Ovary (tissue), 3 donors: Measurements from ENCODE around the gene TRPT1.

Experiments used
- POLR2A ChIP-seq: fragments of 450-650 bp; IDR thresholded peaks from one replicate; pipeline ENCODE4 v1.6.1; 2017; ENCODE audit warnings: antibody characterized with exemption, mild to moderate bottlenecking, moderate library complexity
- TF ChIP-seq, protein P1 (sequence below), 3 donors: fragments of 450-650 bp in 2 of 3; fragments of 200-600 bp in 1 of 3; IDR thresholded peaks; one replicate each; pipeline versions ENCODE4 v1.5.1 to v1.8.0; 2016 to 2022; ENCODE audit warnings: antibody characterized with exemption in 3 of 3, mild to moderate bottlenecking in 1 of 3
- donor health status: DM: no; HTN: no; CAD: no.

DNA sequence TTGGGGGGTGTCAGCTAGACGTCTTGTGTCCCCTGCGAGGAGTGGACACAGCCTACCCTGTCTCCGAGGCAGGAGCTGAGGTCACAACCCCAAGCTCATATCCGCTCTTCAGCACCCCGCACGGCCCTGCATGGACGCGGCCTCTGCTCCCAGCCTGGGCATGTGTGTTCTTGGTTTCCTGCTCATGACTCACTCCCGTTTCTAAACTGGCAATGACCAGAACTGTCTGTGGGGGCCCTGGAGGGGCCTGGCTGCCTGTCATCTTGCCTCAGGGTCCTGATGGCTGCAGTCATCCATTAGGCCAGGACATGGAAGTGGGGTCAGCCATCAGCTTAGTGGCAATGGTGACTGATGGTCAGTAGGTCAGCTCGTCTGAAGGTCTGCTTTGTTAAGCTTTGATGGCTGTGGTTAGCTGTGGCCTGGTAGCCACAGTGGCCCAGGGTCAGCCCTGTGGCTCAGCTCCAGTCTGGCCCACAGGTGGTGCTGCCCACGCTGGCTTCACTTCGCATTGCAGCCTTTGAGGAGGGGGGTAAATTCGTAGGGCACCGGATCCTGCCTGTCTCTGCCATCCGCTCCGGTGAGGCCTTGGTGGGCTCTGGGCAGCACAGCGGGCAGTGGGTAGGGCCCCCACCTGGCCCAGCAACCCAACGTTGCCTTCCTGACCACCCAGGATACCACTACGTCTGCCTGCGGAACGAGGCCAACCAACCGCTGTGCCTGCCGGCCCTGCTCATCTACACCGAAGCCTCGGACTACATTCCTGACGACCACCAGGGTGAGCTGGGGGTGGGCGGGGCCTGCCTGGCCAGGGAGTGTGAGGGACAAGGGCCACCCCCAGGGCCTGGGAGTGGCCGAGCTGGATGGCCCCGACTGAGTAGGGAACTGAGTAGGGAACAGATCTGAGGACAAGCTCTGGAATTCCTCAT lies 37.3 kb upstream of the TRPT1 start:
- TF ChIP-seq, protein P1, sequence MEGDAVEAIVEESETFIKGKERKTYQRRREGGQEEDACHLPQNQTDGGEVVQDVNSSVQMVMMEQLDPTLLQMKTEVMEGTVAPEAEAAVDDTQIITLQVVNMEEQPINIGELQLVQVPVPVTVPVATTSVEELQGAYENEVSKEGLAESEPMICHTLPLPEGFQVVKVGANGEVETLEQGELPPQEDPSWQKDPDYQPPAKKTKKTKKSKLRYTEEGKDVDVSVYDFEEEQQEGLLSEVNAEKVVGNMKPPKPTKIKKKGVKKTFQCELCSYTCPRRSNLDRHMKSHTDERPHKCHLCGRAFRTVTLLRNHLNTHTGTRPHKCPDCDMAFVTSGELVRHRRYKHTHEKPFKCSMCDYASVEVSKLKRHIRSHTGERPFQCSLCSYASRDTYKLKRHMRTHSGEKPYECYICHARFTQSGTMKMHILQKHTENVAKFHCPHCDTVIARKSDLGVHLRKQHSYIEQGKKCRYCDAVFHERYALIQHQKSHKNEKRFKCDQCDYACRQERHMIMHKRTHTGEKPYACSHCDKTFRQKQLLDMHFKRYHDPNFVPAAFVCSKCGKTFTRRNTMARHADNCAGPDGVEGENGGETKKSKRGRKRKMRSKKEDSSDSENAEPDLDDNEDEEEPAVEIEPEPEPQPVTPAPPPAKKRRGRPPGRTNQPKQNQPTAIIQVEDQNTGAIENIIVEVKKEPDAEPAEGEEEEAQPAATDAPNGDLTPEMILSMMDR (IDR thresholded peaks at IDR 0.05): no peak
- no peak for TF ChIP-seq POLR2A
